ENCODE results near the gene CRTC2. TPM values are rescaled to one million over a fixed set of nuclear protein-coding genes. Genes with fewer than 3 reads are reported as not detected.

CRTC2 gene
- total and polyA plus RNA-seq, 2 experiments from 2014 or later, result 10.6 to 20.7 TPM

DNA sequence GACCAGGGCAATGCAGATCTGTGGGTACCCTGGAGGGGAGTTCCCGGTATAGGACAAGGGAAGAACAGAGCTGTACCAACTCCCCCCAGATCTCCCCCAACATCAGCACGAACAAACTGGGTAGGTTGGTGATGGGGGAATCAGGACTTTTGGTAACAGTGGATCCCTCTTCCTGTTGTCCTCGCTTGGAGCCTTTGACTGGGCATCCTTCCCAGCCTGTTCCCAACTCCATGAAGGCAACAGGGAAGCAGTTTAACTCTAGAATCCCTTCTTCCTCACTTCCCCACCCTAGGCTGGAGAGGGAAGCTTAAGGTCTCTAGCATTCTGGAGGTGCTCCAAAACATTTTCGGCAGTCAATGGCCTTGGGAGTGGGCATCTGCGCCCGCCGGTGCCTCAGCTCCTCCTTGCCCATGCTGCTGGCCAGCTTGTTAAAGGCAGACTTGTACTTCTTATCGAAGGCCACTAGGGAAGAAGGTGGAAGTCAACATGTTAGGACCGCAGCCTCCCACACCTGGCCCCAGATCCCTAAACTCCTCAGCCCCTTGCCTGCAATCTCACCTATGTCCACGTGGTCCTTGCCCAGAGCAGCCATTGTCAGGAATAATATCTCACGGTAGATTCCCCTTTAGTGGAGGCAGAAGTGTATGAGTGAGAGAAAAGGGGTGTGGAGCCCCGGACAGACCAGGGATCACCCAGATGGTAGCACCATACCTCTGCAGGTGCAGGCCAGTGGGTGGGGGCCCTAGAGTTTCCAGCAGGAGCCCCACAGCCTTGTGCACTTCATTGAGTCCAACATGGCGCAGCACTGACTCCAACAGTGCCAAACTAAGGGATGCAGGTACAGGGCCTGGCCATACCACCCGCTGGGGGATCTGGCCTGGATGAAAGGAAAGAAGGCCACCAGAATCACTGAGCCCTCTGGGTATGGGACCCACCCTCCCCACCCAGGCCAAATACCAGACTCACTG, 28.1 kb downstream of the CRTC2 start:
- no peaks in the 10 kb centered on the region for H3K36me3 ChIP-seq (ENCODE audit: insufficient read depth)
- no peak overlapping the region for H3K27ac Mint-ChIP-seq
- H3F3A ChIP-seq (replicated peaks; ENCODE audit: low read depth), result 0 out of 2 replicates have a peak, but pooled peaks cover 6% of the 10 kb centered on the region
- H3K9me2 ChIP-seq (ENCODE audit: insufficient read depth), result no peaks in the 10 kb centered on the region
- H2AFZ ChIP-seq, result no peak overlapping the region
- H3K36me3 Mint-ChIP-seq (ENCODE audit: low read depth), result peaks cover 41% of the 10 kb centered on the region
- no peaks in the 10 kb centered on the region for H3K79me2 ChIP-seq (replicated peaks; ENCODE audit: insufficient read depth)
- peaks cover 4% of the 10 kb centered on the region; the same call in 1 of the 2 replicates for H3K4me1 ChIP-seq (ENCODE audit: insufficient read depth)
- no peaks in the 10 kb centered on the region for H3K4me1 Mint-ChIP-seq
- DNase-seq (ENCODE audit: low spot score) (peak; percentile 48), ATAC-seq (peak; percentile 59)
- H3K4me2 ChIP-seq, result no peak overlapping the region
- no peaks in the 10 kb centered on the region for H3K9me3 Mint-ChIP-seq
- no peak overlapping the region for H3K4me3 ChIP-seq
- H3K27ac ChIP-seq (ENCODE audit: low read depth), result no peak overlapping the region
- no peaks in the 10 kb centered on the region; the same call in 1 of the 2 replicates for H4K20me1 ChIP-seq (replicated peaks; ENCODE audit: insufficient read depth)
- peaks cover 4% of the 10 kb centered on the region for H3K27me3 Mint-ChIP-seq (ENCODE audit: insufficient read depth, low read depth, poor library complexity)
- no peak for TF ChIP-seq ZNF114 (CRISPR knock-in tag; IDR thresholded peaks at IDR 0.05)
- TF ChIP-seq NANOG (IDR thresholded peaks at IDR 0.05; ENCODE audit: borderline replicate concordance), result no peak
- no peak for TF ChIP-seq REST (IDR thresholded peaks at IDR 0.05; ENCODE audit: unreplicated experiment)
- no peak for TF ChIP-seq ETS1 (IDR thresholded peaks at IDR 0.05)
- TF ChIP-seq, protein P1, sequence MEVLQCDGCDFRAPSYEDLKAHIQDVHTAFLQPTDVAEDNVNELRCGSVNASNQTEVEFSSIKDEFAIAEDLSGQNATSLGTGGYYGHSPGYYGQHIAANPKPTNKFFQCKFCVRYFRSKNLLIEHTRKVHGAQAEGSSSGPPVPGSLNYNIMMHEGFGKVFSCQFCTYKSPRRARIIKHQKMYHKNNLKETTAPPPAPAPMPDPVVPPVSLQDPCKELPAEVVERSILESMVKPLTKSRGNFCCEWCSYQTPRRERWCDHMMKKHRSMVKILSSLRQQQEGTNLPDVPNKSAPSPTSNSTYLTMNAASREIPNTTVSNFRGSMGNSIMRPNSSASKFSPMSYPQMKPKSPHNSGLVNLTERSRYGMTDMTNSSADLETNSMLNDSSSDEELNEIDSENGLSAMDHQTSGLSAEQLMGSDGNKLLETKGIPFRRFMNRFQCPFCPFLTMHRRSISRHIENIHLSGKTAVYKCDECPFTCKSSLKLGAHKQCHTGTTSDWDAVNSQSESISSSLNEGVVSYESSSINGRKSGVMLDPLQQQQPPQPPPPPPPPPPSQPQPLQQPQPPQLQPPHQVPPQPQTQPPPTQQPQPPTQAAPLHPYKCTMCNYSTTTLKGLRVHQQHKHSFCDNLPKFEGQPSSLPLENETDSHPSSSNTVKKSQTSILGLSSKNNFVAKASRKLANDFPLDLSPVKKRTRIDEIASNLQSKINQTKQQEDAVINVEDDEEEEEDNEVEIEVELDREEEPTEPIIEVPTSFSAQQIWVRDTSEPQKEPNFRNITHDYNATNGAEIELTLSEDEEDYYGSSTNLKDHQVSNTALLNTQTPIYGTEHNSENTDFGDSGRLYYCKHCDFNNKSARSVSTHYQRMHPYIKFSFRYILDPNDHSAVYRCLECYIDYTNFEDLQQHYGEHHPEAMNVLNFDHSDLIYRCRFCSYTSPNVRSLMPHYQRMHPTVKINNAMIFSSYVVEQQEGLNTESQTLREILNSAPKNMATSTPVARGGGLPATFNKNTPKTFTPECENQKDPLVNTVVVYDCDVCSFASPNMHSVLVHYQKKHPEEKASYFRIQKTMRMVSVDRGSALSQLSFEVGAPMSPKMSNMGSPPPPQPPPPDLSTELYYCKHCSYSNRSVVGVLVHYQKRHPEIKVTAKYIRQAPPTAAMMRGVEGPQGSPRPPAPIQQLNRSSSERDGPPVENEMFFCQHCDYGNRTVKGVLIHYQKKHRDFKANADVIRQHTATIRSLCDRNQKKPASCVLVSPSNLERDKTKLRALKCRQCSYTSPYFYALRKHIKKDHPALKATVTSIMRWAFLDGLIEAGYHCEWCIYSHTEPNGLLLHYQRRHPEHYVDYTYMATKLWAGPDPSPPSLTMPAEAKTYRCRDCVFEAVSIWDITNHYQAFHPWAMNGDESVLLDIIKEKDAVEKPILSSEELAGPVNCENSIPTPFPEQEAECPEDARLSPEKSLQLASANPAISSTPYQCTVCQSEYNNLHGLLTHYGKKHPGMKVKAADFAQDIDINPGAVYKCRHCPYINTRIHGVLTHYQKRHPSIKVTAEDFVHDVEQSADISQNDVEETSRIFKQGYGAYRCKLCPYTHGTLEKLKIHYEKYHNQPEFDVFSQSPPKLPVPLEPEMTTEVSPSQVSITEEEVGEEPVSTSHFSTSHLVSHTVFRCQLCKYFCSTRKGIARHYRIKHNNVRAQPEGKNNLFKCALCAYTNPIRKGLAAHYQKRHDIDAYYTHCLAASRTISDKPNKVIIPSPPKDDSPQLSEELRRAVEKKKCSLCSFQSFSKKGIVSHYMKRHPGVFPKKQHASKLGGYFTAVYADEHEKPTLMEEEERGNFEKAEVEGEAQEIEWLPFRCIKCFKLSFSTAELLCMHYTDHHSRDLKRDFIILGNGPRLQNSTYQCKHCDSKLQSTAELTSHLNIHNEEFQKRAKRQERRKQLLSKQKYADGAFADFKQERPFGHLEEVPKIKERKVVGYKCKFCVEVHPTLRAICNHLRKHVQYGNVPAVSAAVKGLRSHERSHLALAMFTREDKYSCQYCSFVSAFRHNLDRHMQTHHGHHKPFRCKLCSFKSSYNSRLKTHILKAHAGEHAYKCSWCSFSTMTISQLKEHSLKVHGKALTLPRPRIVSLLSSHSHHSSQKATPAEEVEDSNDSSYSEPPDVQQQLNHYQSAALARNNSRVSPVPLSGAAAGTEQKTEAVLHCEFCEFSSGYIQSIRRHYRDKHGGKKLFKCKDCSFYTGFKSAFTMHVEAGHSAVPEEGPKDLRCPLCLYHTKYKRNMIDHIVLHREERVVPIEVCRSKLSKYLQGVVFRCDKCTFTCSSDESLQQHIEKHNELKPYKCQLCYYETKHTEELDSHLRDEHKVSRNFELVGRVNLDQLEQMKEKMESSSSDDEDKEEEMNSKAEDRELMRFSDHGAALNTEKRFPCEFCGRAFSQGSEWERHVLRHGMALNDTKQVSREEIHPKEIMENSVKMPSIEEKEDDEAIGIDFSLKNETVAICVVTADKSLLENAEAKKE (CRISPR knock-in tag; IDR thresholded peaks at IDR 0.05), result no peak
- TF ChIP-seq STAT1 (IDR thresholded peaks at IDR 0.05; ENCODE audit: unreplicated experiment), result no peak
- TF ChIP-seq EZH2phosphoT487 (IDR thresholded peaks at IDR 0.05; ENCODE audit: unreplicated experiment), result no peak
- no peak for TF ChIP-seq CREB1 (CRISPR knock-in tag; IDR thresholded peaks at IDR 0.05; ENCODE audit: low read depth)
- no peak for TF ChIP-seq POLR2AphosphoS5 (IDR thresholded peaks at IDR 0.05; ENCODE audit: low read depth)
- no peak for TF ChIP-seq EZH2 (IDR thresholded peaks at IDR 0.05; ENCODE audit: low read depth, unreplicated experiment)
- TF ChIP-seq CTCF (conservative IDR thresholded peaks at IDR 0.05; ENCODE audit: low read depth in 2 of 2), result no peak
- TF ChIP-seq JUNB (IDR thresholded peaks at IDR 0.05; ENCODE audit: unreplicated experiment), result no peak
- TF ChIP-seq ZNF331 (CRISPR knock-in tag; IDR thresholded peaks at IDR 0.05; ENCODE audit: low read depth), result no peak
- H3K4me3 Mint-ChIP-seq, result no peak overlapping the region
- H3K27me3 ChIP-seq (ENCODE audit: insufficient read depth), result no peaks in the 10 kb centered on the region
